ENCODE data around the gene OR6N2.

Gene OR6N2

GRCh38 chr1:158809862-158810261, 28.9 kb upstream of the OR6N2 start:
- no peaks in the 10 kb centered on the region for H3F3A ChIP-seq (ENCODE audit: insufficient read depth, low read length)
- no peak overlapping the region for H2AFZ ChIP-seq (ENCODE audit: low read length)
- no peaks in the 10 kb centered on the region for H3K9me3 ChIP-seq (replicated peaks; ENCODE audit: insufficient read depth, low read length)
- H3K27me3 ChIP-seq (replicated peaks; ENCODE audit: insufficient read depth, low read length) = no peaks in the 10 kb centered on the region
- no peaks in the 10 kb centered on the region for H3K79me2 ChIP-seq (ENCODE audit: low read length)
- no peaks in the 10 kb centered on the region for H4K20me1 ChIP-seq (ENCODE audit: insufficient read depth, low read length)
- DNase-seq = no peak
- no peak overlapping the region for H3K4me3 ChIP-seq (ENCODE audit: low read length)
- H3K4me2 ChIP-seq (ENCODE audit: low read depth, low read length) = no peak overlapping the region
- TF ChIP-seq CTCF (IDR thresholded peaks at IDR 0.05; ENCODE audit: low read length) (no peak), EZH2 (optimal IDR thresholded peaks at IDR 0.05; ENCODE audit: low read depth, low read length) (no peak), EZH2phosphoT487 (IDR thresholded peaks at IDR 0.05; ENCODE audit: low read length) (no peak)
- H3K27ac ChIP-seq (ENCODE audit: low read length) = no peak overlapping the region
- no peaks in the 10 kb centered on the region for H3K4me1 ChIP-seq (ENCODE audit: low read length)
- no peaks in the 10 kb centered on the region for H3K9me2 ChIP-seq (replicated peaks; ENCODE audit: insufficient read depth, low read length)
- no peak overlapping the region for H3K9ac ChIP-seq (ENCODE audit: low read length)
- no peaks in the 10 kb centered on the region for H3K36me3 ChIP-seq (replicated peaks; ENCODE audit: insufficient read depth, low read length)

- TF ChIP-seq CTCF (IDR thresholded peaks at IDR 0.05; ENCODE audit: low read length) (no peak), EZH2phosphoT487 (IDR thresholded peaks at IDR 0.05; ENCODE audit: low read length) (no peak), EZH2 (optimal IDR thresholded peaks at IDR 0.05; ENCODE audit: low read depth, low read length) (no peak)
- no peak overlapping the region for H3K9ac ChIP-seq (ENCODE audit: low read length)
- H4K20me1 ChIP-seq (ENCODE audit: insufficient read depth, low read length) = no peaks in the 10 kb centered on the region
- H3K9me2 ChIP-seq (replicated peaks; ENCODE audit: insufficient read depth, low read length) = no peaks in the 10 kb centered on the region
- no peak overlapping the region for H3K4me3 ChIP-seq (ENCODE audit: low read length)
- H3K79me2 ChIP-seq (ENCODE audit: low read length) = no peaks in the 10 kb centered on the region
- no peak for DNase-seq
- no peak overlapping the region for H3K27ac ChIP-seq (ENCODE audit: low read length)
- H3K36me3 ChIP-seq (replicated peaks; ENCODE audit: insufficient read depth, low read length) = no peaks in the 10 kb centered on the region
- H3K9me3 ChIP-seq (replicated peaks; ENCODE audit: insufficient read depth, low read length) = no peaks in the 10 kb centered on the region
- no peaks in the 10 kb centered on the region for H3K27me3 ChIP-seq (replicated peaks; ENCODE audit: insufficient read depth, low read length)
- H2AFZ ChIP-seq (ENCODE audit: low read length) = no peak overlapping the region
- H3F3A ChIP-seq (ENCODE audit: insufficient read depth, low read length) = no peaks in the 10 kb centered on the region
- H3K4me2 ChIP-seq (ENCODE audit: low read depth, low read length) = no peak overlapping the region
- no peaks in the 10 kb centered on the region for H3K4me1 ChIP-seq (ENCODE audit: low read length)
Measured at GRCh38 chr1:158809256-158809655, 28.3 kb upstream of the OR6N2 start.

- H3K4me2 ChIP-seq (ENCODE audit: low read depth, low read length) = no peak overlapping the region
- no peak overlapping the region for H3K4me3 ChIP-seq (ENCODE audit: low read length)
- no peaks in the 10 kb centered on the region for H3K4me1 ChIP-seq (ENCODE audit: low read length)
- H3K36me3 ChIP-seq (replicated peaks; ENCODE audit: insufficient read depth, low read length) = no peaks in the 10 kb centered on the region
- no peak overlapping the region for H2AFZ ChIP-seq (ENCODE audit: low read length)
- no peaks in the 10 kb centered on the region for H3K79me2 ChIP-seq (ENCODE audit: low read length)
- TF ChIP-seq EZH2phosphoT487 (IDR thresholded peaks at IDR 0.05; ENCODE audit: low read length) (no peak), EZH2 (optimal IDR thresholded peaks at IDR 0.05; ENCODE audit: low read depth, low read length) (no peak), CTCF (IDR thresholded peaks at IDR 0.05; ENCODE audit: low read length) (no peak)
- no peaks in the 10 kb centered on the region for H3K9me2 ChIP-seq (replicated peaks; ENCODE audit: insufficient read depth, low read length)
- no peaks in the 10 kb centered on the region for H3K9me3 ChIP-seq (replicated peaks; ENCODE audit: insufficient read depth, low read length)
- no peak overlapping the region for H3K9ac ChIP-seq (ENCODE audit: low read length)
- no peaks in the 10 kb centered on the region for H3K27me3 ChIP-seq (replicated peaks; ENCODE audit: insufficient read depth, low read length)
- H4K20me1 ChIP-seq (ENCODE audit: insufficient read depth, low read length) = no peaks in the 10 kb centered on the region
- no peak for DNase-seq
- H3F3A ChIP-seq (ENCODE audit: insufficient read depth, low read length) = no peaks in the 10 kb centered on the region
- no peak overlapping the region for H3K27ac ChIP-seq (ENCODE audit: low read length)
Measured at GRCh38 chr1:158806916-158807536, 26.0 kb upstream of the OR6N2 start.
